Left lobe of liver (tissue), 2 donors: ENCODE measurements around the gene NFIC. TPM values are rescaled to one million over a fixed set of nuclear protein-coding genes. Genes with fewer than 3 reads are reported as not detected.
"Not testable (repeated sequence)": the region's sequence is repeated elsewhere in the genome, so short reads cannot be mapped to it uniquely, and the experiment has no call there.

ENCODE experiments used
- ATAC-seq: fragments of 200-7000 bp; cut with Tn5 transposase; one replicate; pipeline ENCODE4 v1.9.1; 2020; ENCODE audit warnings: mild to moderate bottlenecking, moderate library complexity
- DNase-seq: peaks from one replicate; pipeline ENCODE4 v3.0.0-alpha.2; 2020; ENCODE audit warnings: low spot score
- total RNA-seq: library from RNA; stranded (reverse); gene quantifications from one replicate; pipeline ENCODE4 v1.2.1, GENCODE V29; 2021
- donor health status: DM: no; HTN: no; CAD: no; lungs with moderate emphysema.
- donor health status: DM: no; HTN: yes; CAD: no.

NFIC gene
- total RNA-seq, 1 donor from 2014 or later, result 203 TPM

DNA sequence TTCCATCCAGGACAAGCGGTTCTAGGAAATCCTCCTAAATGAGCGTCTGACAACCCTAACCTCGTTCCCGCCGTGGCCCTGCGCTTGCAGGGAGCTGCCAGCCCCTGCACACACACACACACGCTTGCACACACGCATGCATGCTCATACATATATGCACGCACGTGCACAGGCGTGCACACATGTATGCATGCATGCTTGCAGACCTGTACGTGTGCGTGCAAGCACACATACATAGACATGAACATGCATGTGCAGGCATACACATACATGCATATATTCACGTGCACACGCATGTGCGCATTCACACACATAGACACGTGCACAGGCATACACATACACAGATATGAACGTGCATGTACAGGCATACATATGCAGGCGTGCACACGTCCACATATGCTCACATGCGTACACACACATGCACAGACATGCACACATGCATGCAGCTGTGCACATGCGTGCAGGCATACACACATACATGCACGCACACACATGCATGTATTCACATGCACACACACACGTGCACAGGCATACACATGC is 78.4 kb downstream of the NFIC start:
- ATAC-seq, result no peak

DNA sequence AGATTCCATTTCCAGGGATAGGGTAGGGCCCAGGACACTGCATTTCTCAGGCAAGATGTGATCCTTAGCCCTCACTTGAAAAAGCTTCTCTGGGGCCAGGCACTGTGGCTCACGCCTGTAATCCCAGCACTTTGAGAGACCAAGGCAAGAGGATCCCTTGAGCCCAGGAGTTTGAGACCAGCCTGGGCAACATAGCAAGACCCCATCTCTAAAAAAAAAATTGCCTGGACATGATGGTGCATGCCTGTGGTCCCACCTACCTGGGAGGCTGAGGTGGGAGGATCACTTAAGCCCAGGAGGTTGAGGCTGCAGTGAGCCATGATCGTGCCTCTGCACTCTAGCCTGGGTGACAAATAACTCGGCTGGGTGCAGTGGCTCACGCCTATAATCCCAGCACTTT is 80.3 kb downstream of the NFIC start:
- ATAC-seq, DNase-seq: not testable (repeated sequence)

More for the DNA sequence above, 78.4 kb downstream of the NFIC start:
- no peak for DNase-seq

DNA sequence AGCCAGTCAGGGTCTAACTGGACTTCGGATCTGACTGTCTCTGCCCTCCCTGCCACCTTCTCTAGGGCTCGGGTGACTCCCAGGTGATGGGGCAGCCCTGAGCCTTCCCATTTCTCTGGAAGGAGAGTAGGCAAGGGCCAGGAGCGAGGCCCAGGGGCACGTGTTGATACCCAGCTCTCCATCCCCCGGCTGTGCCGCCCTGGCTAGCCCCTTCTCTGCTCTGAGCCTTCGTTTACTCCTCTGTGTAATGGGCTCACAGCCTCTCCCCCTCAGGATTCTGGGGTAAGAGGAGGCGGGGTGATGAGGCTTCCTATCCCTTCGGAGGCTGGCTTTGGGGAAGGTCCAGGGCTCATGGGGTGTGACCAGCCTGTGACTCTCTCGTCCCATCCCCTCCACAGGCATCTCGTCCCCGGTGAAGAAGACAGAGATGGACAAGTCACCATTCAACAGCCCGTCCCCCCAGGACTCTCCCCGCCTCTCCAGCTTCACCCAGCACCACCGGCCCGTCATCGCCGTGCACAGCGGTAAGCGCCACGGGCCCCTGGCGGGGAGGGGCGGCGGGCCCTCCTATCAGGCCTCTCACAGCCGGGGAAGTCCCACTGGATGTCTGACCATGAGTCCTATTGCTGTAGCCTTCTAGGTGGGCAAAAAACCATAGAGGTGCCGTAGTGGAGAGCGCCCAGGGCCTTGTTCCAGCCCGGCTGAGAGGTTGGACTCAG is 82.4 kb downstream of the NFIC start:
- ATAC-seq (no peak), DNase-seq (no peak)

DNA sequence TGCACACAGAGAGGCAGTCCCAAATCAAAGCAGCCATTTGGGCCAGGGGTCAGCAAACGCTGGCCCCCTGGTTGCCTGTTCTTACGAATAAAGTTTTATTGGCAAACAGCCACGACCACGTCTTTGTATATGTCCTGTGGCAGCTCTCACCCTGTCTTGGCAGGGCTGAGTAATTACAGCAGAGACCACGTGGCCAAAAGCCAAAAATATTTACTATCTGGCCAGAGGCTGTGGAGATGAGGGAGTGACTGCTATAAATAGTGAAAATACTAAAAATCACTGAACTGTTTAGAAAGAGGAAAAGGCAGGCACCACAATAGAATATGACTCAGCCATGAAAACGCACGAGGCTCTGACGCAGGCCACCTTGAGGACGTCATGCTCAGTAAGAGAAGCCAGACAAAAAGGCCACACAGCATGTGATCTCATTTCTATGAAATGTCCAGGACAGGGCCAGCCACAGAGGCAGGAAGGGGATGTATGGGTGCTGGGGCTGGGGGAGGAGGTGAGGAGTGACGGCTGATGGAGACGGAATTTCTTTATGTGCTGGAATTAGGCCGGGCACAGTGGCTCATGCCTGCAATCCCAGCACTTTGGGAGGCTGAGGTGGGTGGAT is 84.5 kb downstream of the NFIC start:
- ATAC-seq, result peak; percentile 32
- no peak for DNase-seq

DNA sequence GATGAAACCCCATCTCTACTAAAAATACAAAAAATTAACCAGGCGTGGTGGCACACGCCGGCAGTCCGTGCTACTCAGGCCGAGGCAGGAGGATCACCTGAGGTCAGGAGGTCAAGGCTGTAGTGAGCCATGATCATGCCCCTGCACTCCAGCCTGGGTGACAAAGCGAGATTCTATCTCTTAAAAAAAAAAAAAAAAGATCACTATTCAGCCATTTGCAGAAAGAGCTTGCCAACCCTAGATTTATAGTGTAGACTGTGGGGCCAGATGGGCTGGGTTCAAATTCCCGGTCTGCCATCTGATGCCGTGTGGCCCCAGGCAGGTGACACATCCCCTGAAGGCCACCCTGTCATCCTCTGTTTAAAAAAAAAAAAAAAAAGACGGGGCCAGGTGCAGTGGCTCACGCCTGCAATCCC is 85.1 kb downstream of the NFIC start:
- DNase-seq, result peak; percentile 58
- ATAC-seq, result peak; percentile 54

DNA sequence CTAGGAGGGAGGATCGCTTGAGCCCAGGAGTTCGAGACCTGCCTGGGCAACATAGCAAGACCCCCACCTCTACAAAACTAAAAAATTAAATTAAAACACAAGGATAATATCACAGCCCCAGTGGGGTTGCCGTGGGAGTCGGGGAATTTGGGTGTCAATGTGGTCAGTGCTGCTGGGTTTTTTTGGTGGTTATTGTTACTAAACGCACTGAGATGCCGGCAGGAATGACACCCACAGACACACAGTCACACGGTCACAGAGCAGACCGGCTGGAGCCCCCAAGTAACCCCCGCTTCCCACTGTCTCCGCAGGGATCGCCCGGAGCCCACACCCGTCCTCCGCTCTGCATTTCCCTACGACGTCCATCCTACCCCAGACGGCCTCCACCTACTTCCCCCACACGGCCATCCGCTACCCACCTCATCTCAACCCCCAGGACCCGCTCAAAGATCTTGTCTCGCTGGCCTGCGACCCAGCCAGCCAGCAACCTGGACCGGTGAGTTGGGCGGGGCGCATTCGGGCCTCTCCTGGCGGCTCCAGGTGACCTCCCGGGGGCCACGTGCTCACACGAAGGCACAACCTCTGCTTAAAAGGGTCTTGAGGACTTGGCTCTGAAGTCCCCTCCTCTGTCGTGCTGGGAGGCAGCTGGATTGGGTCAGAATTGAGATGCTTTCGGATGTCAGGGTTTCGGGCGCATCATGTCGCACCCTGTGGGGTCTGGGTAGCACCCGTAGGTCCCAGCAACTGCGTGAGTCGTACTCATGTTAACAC is 86.0 kb downstream of the NFIC start:
- DNase-seq (no peak), ATAC-seq (no peak)

DNA sequence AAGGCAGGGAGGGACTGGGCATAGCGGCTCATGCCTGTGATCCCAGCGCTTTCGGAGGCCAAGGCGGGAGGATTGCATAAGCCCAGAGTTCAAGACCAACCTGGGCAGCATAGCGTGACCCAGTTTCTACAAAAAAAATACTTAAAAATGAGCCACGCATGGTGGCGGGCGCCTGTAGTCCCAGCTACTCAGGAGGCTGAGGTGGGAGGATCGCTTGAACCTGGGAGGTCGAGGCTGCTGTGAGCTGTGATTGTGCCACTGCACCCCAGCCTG is 86.5 kb downstream of the NFIC start:
- DNase-seq, ATAC-seq: not testable (repeated sequence)

DNA sequence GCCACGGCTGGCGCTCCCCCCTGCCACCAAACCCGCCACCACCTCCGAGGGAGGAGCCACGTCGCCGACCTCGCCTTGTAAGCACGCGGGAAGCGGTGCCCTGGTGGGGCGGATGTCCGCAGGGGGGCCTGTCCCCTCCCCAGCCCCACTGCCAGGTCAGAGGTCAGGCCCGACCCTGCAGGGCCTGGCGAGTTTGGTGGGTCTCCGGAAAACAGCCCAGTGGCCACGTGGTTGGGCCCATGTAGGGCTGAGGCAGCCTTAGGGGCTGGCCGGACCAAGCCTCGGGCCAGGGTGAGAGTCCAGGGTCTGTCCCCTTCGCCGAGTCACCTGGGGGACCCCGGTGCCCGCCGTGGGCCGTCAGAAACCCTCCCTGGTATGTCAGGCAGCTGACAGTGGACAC is 87.5 kb downstream of the NFIC start:
- DNase-seq (no peak), ATAC-seq (no peak)

DNA sequence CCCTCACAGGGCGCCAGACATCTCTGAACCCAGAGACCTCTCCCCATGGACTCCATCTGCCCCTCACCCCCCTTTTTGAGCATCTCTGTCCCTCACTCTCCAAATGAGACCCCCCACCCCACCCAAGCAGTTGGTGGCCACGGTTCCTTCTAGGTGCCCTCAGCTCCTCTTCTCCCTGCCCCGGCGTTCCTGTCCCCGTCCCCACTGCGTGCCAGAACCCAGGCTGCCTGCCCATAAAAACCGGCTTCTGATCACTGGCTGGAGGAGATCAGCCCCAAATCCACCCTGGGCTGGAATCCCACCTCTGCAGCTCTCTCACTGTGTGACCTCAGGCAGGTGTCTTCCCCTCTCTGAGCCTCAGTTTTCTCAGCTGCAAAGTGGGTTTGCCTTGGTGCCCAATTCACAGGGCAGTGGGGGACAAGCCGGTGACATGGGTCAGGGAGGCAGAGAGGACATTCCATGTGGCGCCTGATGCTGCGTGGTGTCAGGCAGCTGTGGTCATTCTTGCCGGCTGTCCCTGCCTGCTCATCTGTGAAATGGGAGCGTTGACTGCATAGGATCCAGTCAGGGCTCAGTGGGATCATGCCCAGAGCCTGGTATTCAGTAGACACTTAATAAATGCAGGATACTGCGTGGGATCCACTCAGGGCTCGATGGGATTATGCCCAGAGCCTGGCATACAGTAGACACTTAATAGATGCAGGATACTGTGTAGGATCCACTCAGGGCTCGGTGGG is 88.4 kb downstream of the NFIC start:
- no peak for DNase-seq
- no peak for ATAC-seq

DNA sequence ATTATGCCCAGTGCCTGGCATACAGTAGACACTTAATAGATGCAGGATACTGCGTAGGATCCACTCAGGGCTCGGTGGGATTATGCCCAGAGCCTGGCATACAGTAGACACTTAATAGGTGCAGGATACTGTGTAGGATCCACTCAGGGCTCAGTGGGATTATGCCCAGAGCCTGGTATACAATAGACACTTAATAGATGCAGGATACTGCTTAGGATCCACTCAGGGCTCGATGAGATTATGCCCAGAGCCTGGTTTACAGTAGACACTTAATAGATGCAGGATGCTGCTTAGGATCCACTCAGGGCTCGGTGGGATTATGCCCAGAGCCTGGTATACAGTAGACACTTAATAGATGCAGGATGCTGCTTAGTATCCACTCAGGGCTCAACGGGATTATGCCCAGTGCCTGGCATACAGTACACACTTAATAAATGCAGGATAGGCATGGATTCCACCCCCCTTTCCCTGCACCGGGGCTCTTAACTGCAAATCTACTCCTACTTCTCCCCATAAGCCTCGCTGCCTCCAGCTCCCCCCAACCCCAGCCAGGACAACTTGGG is 89.1 kb downstream of the NFIC start:
- DNase-seq (no peak), ATAC-seq (no peak)

DNA sequence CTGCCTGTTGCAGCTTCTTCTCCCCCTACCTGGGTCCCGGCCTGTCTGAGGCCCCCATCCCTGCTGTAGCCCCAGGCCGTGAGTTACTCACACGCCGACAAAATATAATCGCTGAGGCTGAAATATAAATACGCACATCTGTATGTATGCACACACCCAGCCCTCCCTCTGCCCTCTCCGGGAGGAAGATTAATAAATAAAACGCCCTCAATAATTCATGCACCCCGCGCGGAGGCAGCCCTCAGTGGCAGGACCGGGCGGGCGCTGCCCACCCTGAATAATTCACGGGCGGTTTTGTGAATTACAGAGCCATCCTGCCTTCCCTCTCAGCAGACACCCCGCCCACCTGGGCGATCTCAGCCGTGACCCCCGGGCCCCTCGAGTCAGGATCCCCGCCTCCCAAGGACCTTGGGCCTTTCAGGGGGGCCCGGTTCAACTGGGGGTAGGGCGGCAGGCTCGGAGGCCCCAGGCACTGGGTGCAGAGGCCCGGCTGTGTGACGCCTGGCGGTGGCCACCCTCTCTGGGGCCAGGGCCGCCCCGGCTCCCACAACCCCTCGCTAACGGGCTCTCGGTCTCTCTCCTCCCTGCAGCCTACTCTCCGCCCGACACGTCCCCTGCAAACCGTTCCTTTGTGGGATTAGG is 89.7 kb downstream of the NFIC start:
- ATAC-seq (no peak), DNase-seq (no peak)

DNA sequence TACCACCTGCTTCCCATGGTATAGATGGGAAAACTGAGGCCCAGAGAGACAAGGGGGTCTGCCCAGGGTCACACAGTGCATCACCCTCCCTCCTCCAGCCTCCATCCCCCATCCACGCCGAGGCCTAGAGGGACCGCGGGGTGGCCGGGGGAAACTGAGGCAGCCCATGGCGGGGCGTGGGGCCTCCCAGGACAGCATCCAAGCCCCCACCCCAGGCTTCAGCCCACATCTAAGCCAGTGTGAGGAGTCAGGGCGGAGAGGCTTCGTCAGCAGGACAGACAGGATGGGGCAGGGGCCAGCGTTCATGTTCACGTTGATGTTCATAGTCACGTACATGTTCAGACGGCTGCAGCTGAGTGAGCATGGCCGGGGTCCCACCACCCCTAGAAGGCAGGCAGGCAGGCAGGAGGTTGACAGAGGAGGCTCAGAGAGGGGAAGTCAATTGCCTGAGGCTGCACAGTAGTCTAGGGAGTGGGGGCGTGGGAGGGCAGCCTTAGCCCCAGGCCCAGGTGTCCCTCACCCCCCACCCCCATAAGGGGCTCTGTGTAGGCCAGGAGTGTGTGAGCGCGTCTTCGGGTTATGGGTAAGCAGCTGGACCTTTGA is 90.6 kb downstream of the NFIC start:
- ATAC-seq (no peak), DNase-seq (no peak)

DNA sequence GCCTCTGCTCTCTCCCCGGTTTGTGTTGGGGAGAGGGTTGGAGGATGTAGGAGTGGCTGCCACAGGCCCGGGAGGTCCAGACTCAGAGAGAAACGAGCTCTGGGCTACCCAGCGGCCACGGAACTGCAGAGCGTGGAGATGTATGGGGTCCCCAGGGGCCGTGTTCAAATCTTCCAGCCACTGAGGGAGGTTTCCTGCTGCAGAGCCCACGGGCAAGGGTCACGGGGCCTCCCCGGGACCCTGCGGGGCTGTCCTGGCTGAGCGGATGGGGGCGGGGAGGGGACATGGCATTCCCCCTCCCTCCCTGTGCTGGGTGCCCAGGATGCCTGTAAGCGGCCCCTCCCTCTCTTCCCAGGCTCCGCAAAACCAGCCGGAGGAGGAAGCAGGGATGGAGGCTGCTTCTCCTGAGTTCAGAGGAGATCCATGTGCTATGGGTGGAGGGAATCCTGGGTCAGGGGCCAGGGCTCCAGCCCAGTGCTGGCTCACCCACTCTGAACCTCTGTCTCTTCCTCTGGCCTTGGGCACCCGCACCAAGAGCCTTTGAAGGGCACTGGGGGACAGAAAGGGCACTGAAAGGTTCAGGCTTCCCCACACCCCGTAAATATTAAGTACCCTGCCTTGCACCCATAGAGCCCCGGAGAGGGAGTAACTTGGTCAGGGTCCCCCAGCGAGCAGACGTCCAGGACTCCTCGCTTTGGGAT is 91.3 kb downstream of the NFIC start:
- DNase-seq, result no peak
- ATAC-seq, result peak; percentile 5

DNA sequence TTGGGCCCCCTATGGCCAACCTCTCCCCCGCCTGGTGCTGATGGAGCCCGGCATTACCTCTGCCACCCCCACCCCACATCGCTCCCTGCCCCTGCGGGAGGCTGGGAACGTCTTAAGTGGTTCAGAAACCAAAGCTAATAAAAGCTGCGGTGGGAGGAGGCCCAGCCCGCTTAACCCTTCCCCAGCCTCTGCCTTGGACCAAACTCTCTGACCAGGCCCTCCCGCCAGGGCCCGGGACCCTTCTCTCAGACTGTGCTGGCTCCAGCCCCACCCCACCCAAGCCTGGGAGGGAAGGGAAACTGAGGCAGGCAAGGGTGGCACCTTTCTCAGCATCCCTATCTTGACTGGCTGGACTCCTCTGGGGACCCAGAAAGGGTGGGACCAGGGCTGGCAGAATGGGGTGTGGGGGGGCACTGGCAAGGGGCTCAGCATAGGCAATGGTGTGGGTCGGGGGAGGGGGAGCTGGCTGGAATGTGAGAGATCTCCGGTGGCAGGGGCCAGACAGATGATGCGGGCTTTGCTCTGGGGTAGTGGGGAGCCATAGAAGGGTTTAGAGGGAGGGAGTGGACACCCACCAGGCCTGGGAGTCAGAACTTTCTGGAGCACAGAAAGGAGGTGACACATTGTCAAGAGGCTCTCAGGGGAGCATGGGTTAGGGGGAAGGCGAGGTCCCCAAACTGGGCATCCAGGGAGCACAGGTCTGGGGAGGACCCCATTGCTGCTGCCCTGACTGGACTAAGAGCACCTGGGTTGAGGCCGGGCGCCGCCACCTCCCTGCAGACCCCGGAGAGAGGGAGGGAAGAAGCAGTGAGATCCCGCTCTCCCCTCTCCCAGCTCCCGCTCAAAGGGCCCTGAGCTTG is 92.1 kb downstream of the NFIC start:
- peak; percentile 1 for ATAC-seq
- DNase-seq, result no peak

DNA sequence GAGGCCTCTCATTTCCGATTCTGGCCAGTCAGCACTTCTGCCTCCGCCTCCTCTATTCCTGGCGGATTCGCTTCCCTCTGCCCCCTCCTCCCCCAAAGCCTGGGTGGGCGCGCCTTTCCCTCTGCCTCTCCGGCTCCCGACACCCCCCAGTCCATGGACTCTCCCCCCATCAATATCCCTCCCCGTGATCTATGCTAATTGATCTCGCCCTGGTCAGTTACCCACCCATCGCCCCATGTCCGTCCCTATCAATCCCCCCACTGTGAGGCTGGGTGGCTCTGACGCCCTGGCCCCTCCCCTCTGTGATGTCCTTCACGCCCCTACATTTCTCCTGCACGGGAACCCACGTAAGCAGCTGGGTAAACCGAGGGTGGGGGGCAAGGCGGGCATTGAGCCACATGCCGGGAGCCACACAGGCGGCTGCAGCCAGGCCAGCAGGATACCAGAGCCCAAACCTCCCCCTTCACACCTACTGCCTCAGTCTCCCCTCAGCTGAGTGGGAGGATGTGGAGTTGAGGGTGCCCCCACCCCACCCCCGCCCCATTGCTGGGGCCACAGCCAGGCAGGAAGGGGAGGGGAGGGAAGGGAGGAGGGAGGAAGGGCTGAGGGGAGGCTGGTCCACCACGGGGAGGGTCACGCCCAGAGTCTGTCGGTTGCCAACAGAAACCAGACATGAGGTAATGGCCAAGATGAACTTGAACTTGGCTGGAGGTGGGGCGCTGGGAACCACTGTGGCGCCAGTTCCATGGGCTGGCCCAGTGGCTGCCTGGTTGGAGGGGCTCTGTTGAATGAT is 92.9 kb downstream of the NFIC start:
- DNase-seq, result peak; percentile 74
- ATAC-seq, result peak; percentile 74

DNA sequence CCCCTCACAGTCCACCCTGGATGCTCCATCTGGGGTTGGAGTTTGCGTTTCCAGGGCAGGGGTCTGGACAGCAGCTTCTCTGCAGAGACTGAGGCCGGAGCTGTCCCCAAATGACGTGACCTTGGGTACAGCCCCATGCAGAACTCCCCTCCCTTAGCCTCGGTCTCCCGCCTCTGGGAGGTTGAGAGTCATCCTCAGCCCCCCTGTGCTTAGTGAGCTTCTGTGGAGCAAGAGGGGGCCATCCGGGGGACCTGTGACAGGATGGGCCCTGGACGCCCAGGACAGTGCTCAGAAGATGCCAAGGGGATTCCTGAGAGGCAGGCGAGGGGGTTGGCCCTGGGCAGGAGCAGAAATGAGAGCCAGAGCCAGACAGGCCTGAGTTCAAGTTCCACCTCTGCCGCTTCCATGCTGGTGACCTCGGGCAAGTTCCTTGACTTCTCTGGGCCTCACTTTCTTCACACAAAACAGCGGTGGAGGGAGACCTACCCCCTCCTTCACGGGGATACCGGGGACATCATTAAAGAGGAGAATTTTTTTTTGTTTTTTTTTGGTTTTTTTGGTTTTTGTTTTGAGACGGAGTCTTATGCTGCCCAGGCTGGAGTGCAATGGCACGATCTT is 93.7 kb downstream of the NFIC start:
- no peak for DNase-seq
- ATAC-seq, result no peak
